Type B pancreatic cell (in vitro differentiated cells): ENCODE results near the gene CNTN6. TPM values are rescaled to one million over a fixed set of nuclear protein-coding genes. Genes with fewer than 3 reads are reported as not detected.

Source experiments
- DNase-seq: peaks from one replicate; pipeline ENCODE4 v3.0.0; 2021; ENCODE audit warnings: mixed read lengths; ENCODE audit not compliant: unreplicated experiment; ENCODE audit errors: extremely low spot score
- H3K27ac Mint-ChIP-seq: 2 replicates; pipeline ENCODE4 v1.8.0; 2021; ENCODE audit warnings: mild to moderate bottlenecking, mixed read lengths
- H3K27me3 Mint-ChIP-seq: 2 replicates; pipeline ENCODE4 v1.8.0; 2021; ENCODE audit warnings: mixed read lengths
- H3K36me3 Mint-ChIP-seq: 2 replicates; pipeline ENCODE4 v1.8.0; 2021; ENCODE audit warnings: mixed read lengths
- H3K4me1 Mint-ChIP-seq: one replicate; pipeline ENCODE4 v1.8.0; 2021; ENCODE audit warnings: mixed read lengths; ENCODE audit not compliant: unreplicated experiment
- H3K4me3 Mint-ChIP-seq: 2 replicates; pipeline ENCODE4 v1.8.0; 2021; ENCODE audit warnings: mild to moderate bottlenecking, mixed read lengths
- H3K9me3 Mint-ChIP-seq: 2 replicates; pipeline ENCODE4 v1.8.0; 2021; ENCODE audit warnings: mixed read lengths
- CTCF ChIP-seq: fragments of 200-600 bp; sonication (generic); conservative IDR thresholded peaks from 2 replicates; pipeline ENCODE4 v1.5.0; 2021; ENCODE audit warnings: antibody characterized with exemption, mild to moderate bottlenecking
- total RNA-seq: library from RNA; stranded (reverse); gene quantifications from 2 replicates; pipeline ENCODE4 v1.2.1, GENCODE V29; 2021; ENCODE audit warnings: low replicate concordance

Gene CNTN6
- total RNA-seq, 1 donor from 2014 or later: 3.3 TPM

DNA sequence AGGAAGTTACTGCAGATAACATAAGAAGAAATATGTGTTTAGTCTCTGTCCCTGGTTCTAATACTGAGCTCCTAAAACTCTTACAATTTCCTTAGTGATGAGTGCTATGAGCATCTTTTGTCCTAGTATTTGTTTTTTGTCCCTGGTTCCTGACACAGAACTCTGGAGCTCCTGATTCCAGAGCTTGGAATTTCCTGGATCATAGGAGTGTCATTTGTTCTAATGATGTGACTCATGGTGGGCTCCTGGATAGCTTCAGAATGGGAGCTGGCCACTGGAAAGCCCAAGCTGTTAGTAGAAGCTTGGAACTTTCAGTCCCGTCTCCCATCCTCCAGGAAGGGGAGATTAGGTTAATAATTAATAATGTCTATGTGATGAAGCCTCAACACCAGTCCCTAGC is 98.2 kb downstream of the CNTN6 start:
- H3K4me3 Mint-ChIP-seq: no peak overlapping the region
- no peak for DNase-seq
- H3K27ac Mint-ChIP-seq: no peak overlapping the region
- no peaks in the 10 kb centered on the region for H3K36me3 Mint-ChIP-seq
- no peak for TF ChIP-seq CTCF
- H3K4me1 Mint-ChIP-seq: no peaks in the 10 kb centered on the region
- no peaks in the 10 kb centered on the region for H3K9me3 Mint-ChIP-seq
- H3K27me3 Mint-ChIP-seq: peaks cover 5% of the 10 kb centered on the region

- no peak for TF ChIP-seq CTCF
- H3K27ac Mint-ChIP-seq: no peak overlapping the region
- no peaks in the 10 kb centered on the region for H3K36me3 Mint-ChIP-seq
- no peaks in the 10 kb centered on the region for H3K4me1 Mint-ChIP-seq
- H3K4me3 Mint-ChIP-seq: no peak overlapping the region
- no peak for DNase-seq
- peaks cover 7% of the 10 kb centered on the region for H3K27me3 Mint-ChIP-seq
- H3K9me3 Mint-ChIP-seq: no peaks in the 10 kb centered on the region
Measured at GRCh38 chr3:1195947-1196346, 103.1 kb downstream of the CNTN6 start.

- H3K9me3 Mint-ChIP-seq: no peaks in the 10 kb centered on the region
Measured at GRCh38 chr3:1197051-1197450, 104.2 kb downstream of the CNTN6 start.

GRCh38 chr3:1200371-1200770 is 107.5 kb downstream of the CNTN6 start:
- no peak for TF ChIP-seq CTCF
- Mint-ChIP-seq H3K36me3 (no peaks in the 10 kb centered on the region), H3K27me3 (peaks cover 2% of the 10 kb centered on the region), H3K4me1 (no peaks in the 10 kb centered on the region), H3K4me3 (no peak overlapping the region), H3K9me3 (no peaks in the 10 kb centered on the region), H3K27ac (no peak overlapping the region)
- DNase-seq: no peak

More at GRCh38 chr3:1197051-1197450, 104.2 kb downstream of the CNTN6 start:
- Mint-ChIP-seq H3K27ac (no peak overlapping the region), H3K27me3 (peaks cover 7% of the 10 kb centered on the region), H3K4me1 (no peaks in the 10 kb centered on the region), H3K4me3 (no peak overlapping the region), H3K36me3 (no peaks in the 10 kb centered on the region)
- DNase-seq: no peak
- no peak for TF ChIP-seq CTCF

DNA sequence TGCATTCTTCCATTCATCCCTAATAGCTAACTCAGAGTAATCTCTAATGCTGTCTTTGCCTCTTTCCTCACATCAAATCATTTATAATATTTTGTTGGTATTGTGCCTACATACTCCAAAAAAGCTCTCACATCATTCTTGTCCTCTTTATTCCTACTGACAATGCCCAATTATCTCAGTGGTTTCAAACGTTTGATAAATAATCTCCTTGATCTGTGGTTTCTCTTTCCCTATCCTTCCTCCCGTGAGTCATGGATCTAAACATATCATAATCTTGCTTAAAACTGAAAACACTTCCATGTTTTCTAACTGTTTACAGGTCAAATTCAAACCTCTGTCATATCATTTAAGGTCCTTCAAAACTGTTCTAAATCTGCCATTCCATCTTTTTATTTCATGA is 115.1 kb downstream of the CNTN6 start:
- Mint-ChIP-seq H3K9me3 (no peaks in the 10 kb centered on the region), H3K4me1 (no peaks in the 10 kb centered on the region), H3K36me3 (no peaks in the 10 kb centered on the region), H3K27me3 (no peaks in the 10 kb centered on the region), H3K27ac (no peak overlapping the region), H3K4me3 (no peak overlapping the region)
- TF ChIP-seq CTCF: no peak
- DNase-seq: no peak

- H3K27ac Mint-ChIP-seq: no peak overlapping the region
- no peak for TF ChIP-seq CTCF
- peaks cover 4% of the 10 kb centered on the region for H3K9me3 Mint-ChIP-seq
Measured at GRCh38 chr3:1214933-1215332, 122.1 kb downstream of the CNTN6 start.

More at GRCh38 chr3:1214933-1215332, 122.1 kb downstream of the CNTN6 start:
- no peaks in the 10 kb centered on the region for H3K36me3 Mint-ChIP-seq
- no peaks in the 10 kb centered on the region for H3K4me1 Mint-ChIP-seq
- H3K4me3 Mint-ChIP-seq: no peak overlapping the region
- no peak for DNase-seq
- H3K27me3 Mint-ChIP-seq: peaks cover 11% of the 10 kb centered on the region
